ENCODE measurements around the gene ABCA10. TPM values are rescaled to one million over a fixed set of nuclear protein-coding genes. Genes with fewer than 3 reads are reported as not detected.

Gene ABCA10
- total and polyA plus RNA-seq, 2 of the 13 experiments (the other 11 are each of a cell fraction or from before 2014, with no cell fraction given) = 0.02 to 0.08 TPM

- Histone ChIP-seq H3K9ac (ENCODE audit: insufficient read depth, low read depth, low read length) (no peak overlapping the region), H3K36me3 (replicated peaks in 1 of 2; ENCODE audit: control insufficient read depth in 1 of 2, insufficient read depth in 2 of 2, low read length in 2 of 2) (peaks cover 0 to 1% of the 10 kb centered on the region in 2 experiments; a peak in 1 of 5 replicates), H2AFZ (ENCODE audit: low read length) (no peak overlapping the region), H3K27ac (ENCODE audit: extremely low read length, insufficient read depth, low read length) (no peak overlapping the region), H3K4me3 (replicated peaks in 1 of 3; ENCODE audit: insufficient read depth in 1 of 3, low read depth in 2 of 3, low read length in 3 of 3) (no peak overlapping the region), H3K79me2 (ENCODE audit: insufficient read depth, low read length) (no peaks in the 10 kb centered on the region), H3K27me3 (ENCODE audit: control insufficient read depth in 1 of 2, insufficient read depth in 2 of 2, low read length in 2 of 2) (no peaks in the 10 kb centered on the region), H3K9me3 (ENCODE audit: low read length) (no peaks in the 10 kb centered on the region), H3K4me2 (ENCODE audit: low read depth, low read length) (no peak overlapping the region), H4K20me1 (ENCODE audit: insufficient read depth, low read length) (no peaks in the 10 kb centered on the region), H3K4me1 (ENCODE audit: insufficient read depth, low read length) (no peaks in the 10 kb centered on the region)
- POLR2A ChIA-PET = no interaction called here
- CTCF ChIA-PET (ENCODE audit: low intra/inter-chr PET ratio, low total read pairs) = interaction anchor here (1.1 to 3.5 kb wide), 3 partner anchors 10 to 473 kb away, joined by 3 to 47 read pairs (median 4); no protein-coding TSS in a partner anchor
- ATAC-seq (no peak), FAIRE-seq (no peak), DNase-seq (ENCODE audit: low spot score) (no peak)
- no peak for TF ChIP-seq GABPB1 (CRISPR knock-in tag; IDR thresholded peaks at IDR 0.05)
- TF ChIP-seq ZNF124 (CRISPR knock-in tag; IDR thresholded peaks at IDR 0.05) = no peak
- no peak for TF ChIP-seq RBFOX2 (IDR thresholded peaks at IDR 0.05; ENCODE audit: low read depth, low read length)
- TF ChIP-seq ZGPAT (CRISPR knock-in tag; IDR thresholded peaks at IDR 0.05) = no peak
- TF ChIP-seq, protein P1, sequence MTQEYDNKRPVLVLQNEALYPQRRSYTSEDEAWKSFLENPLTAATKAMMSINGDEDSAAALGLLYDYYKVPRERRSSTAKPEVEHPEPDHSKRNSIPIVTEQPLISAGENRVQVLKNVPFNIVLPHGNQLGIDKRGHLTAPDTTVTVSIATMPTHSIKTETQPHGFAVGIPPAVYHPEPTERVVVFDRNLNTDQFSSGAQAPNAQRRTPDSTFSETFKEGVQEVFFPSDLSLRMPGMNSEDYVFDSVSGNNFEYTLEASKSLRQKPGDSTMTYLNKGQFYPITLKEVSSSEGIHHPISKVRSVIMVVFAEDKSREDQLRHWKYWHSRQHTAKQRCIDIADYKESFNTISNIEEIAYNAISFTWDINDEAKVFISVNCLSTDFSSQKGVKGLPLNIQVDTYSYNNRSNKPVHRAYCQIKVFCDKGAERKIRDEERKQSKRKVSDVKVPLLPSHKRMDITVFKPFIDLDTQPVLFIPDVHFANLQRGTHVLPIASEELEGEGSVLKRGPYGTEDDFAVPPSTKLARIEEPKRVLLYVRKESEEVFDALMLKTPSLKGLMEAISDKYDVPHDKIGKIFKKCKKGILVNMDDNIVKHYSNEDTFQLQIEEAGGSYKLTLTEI (CRISPR knock-in tag; conservative IDR thresholded peaks at IDR 0.05) = no peak
- TF ChIP-seq ZNF205 (CRISPR knock-in tag; IDR thresholded peaks at IDR 0.05) = no peak
- in situ Hi-C loops (cut with HindIII; ENCODE audit: extremely low pct_ligation_motif_present, low pct_unique_long_range_greater_than_20kb) (no loop called here), intact Hi-C loops (cut with micrococcal nuclease; ENCODE audit: unreplicated experiment) (loop anchor here (1.0 to 5.0 kb wide), 2 partner anchors 471 to 713 kb away; no protein-coding TSS in a partner anchor)
- no TSS peak for BruUV-seq (replicated peaks)
- 88% methylated on average over 2 of the region's 2 CpGs for WGBS (ENCODE audit: low lambda C conversion rate)
These were observed 17.0 kb upstream of the ABCA10 start for GRCh38 chr17:69245617-69246016.
